Tibial nerve (tissue), 4 donors: ENCODE results near the gene AMER1. TPM values are rescaled to one million over a fixed set of nuclear protein-coding genes. Genes with fewer than 3 reads are reported as not detected.
"Not testable (repeated sequence)": the region's sequence is repeated elsewhere in the genome, so short reads cannot be mapped to it uniquely, and the experiment has no call there.

Source experiments
- DNase-seq, 2 donors: peaks; one replicate each; pipeline ENCODE4 v3.0.0-alpha.2; 2019; ENCODE audit warnings: low spot score in 2 of 2
- H3K27ac ChIP-seq, 4 donors: fragments of 200-600 bp; sonication (generic) in 3 of 4; one replicate each; pipeline ENCODE4 v1.5.1; 2017 to 2019; ENCODE audit warnings: mild to moderate bottlenecking in 1 of 4
- H3K27me3 ChIP-seq, 2 donors: fragments of 200-600 bp; sonication (generic) in 1 of 2; one replicate each; pipeline versions ENCODE4 v1.5.1 to v1.6.0; 2017 to 2019
- H3K36me3 ChIP-seq, 3 donors: fragments of 200-600 bp; sonication (generic); one replicate each; pipeline ENCODE4 v1.5.1; 2018 to 2019
- H3K4me1 ChIP-seq, 4 donors: fragments of 200-600 bp; sonication (generic) in 3 of 4; one replicate each; pipeline ENCODE4 v1.5.1; 2017 to 2019
- H3K4me3 ChIP-seq, 4 donors: fragments of 200-600 bp; sonication (generic) in 3 of 4; one replicate each; pipeline ENCODE4 v1.5.1; 2017 to 2019; ENCODE audit warnings: mild to moderate bottlenecking in 1 of 4, moderate library complexity in 1 of 4
- H3K9me3 ChIP-seq, 4 donors: fragments of 200-600 bp; sonication (generic) in 3 of 4; one replicate each; pipeline ENCODE4 v1.5.1; 2017 to 2019
- EP300 ChIP-seq, 2 donors: sonication (generic); formaldehyde crosslinking; IDR thresholded peaks; one replicate each; pipeline ENCODE4 v1.6.1; 2017; ENCODE audit warnings: antibody characterized with exemption in 2 of 2, mild to moderate bottlenecking in 1 of 2
- POLR2A ChIP-seq, 2 donors: fragments of 450-650 bp; IDR thresholded peaks; one replicate each; pipeline ENCODE4 v1.6.1; 2017; ENCODE audit warnings: antibody characterized with exemption in 2 of 2, mild to moderate bottlenecking in 2 of 2, moderate library complexity in 2 of 2
- WGBS, 2 donors: methylation state at CpG; one replicate each; pipeline ENCODE4 v1.1.5; 2018; 5-methylcytosine and 5-hydroxymethylcytosine counted together
- total RNA-seq, 4 donors: library from RNA; depleted of rRNA; stranded (reverse); fragments of >200 nt; gene quantifications; one replicate each; pipeline ENCODE4 v1.1.0, GENCODE V29; 2016
- TF ChIP-seq, protein P1 (sequence below), 5 experiments: fragments of 200-600 bp in 3 of 5; fragments of 450-650 bp in 2 of 5; sonication (generic) in 3 of 5; IDR thresholded peaks; one replicate each; pipeline ENCODE4 v1.5.1; 2016 to 2019; ENCODE audit warnings: antibody characterized with exemption in 5 of 5, mild to moderate bottlenecking in 3 of 5, moderate library complexity in 2 of 5

AMER1 gene
- total RNA-seq = 10 to 100 TPM in 1 of 4 donors, 1 to 10 TPM in 3; 4.5 to 10.9 (median 6.5) TPM

DNA sequence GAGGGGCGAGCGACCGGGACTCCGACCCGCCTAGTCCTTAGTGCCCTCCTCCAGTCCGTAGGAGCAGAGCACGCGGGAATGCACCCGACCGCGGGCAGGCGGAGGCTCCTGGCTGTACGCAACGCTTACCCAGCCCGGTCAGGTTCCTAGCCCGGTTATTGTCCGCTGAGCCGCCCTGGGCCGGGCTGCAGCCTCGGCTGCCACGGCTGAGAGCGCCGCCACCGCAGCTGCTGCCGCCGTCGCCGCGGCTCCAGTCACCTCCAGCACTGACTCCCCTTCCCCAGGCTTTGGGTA is at the start of gene AMER1:
Gene AMER1 (minus strand): TSS at position 268 of the 294 bp plus-strand sequence. CDS start 12,422 bp downstream, outside the sequence.
- Histone ChIP-seq H3K9me3 (no peaks in the 10 kb centered on the region), H3K36me3 (no peaks in the 10 kb centered on the region), H3K4me1 (peaks cover 0 to 28% (median 0%) of the 10 kb centered on the region in 4 donors), H3K4me3 (peak within 1 kb of the TSS; percentile 54 to 82 (median 74)), H3K27ac (peak within 1 kb of the TSS; percentile 79 to 95 (median 90)), H3K27me3 (no peaks in the 10 kb centered on the region)
- TF ChIP-seq, protein P1, sequence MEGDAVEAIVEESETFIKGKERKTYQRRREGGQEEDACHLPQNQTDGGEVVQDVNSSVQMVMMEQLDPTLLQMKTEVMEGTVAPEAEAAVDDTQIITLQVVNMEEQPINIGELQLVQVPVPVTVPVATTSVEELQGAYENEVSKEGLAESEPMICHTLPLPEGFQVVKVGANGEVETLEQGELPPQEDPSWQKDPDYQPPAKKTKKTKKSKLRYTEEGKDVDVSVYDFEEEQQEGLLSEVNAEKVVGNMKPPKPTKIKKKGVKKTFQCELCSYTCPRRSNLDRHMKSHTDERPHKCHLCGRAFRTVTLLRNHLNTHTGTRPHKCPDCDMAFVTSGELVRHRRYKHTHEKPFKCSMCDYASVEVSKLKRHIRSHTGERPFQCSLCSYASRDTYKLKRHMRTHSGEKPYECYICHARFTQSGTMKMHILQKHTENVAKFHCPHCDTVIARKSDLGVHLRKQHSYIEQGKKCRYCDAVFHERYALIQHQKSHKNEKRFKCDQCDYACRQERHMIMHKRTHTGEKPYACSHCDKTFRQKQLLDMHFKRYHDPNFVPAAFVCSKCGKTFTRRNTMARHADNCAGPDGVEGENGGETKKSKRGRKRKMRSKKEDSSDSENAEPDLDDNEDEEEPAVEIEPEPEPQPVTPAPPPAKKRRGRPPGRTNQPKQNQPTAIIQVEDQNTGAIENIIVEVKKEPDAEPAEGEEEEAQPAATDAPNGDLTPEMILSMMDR (IDR thresholded peaks at IDR 0.05) = no peak
- TF ChIP-seq POLR2A (IDR thresholded peaks at IDR 0.05) = no peak
- TF ChIP-seq EP300 (IDR thresholded peaks at IDR 0.05) = no peak
- WGBS, 2 donors = 0 to 30% methylated on average over 6 to 21 of the region's 29 CpGs
- DNase-seq = peak in 1 of 2 donors; percentile 4

DNA sequence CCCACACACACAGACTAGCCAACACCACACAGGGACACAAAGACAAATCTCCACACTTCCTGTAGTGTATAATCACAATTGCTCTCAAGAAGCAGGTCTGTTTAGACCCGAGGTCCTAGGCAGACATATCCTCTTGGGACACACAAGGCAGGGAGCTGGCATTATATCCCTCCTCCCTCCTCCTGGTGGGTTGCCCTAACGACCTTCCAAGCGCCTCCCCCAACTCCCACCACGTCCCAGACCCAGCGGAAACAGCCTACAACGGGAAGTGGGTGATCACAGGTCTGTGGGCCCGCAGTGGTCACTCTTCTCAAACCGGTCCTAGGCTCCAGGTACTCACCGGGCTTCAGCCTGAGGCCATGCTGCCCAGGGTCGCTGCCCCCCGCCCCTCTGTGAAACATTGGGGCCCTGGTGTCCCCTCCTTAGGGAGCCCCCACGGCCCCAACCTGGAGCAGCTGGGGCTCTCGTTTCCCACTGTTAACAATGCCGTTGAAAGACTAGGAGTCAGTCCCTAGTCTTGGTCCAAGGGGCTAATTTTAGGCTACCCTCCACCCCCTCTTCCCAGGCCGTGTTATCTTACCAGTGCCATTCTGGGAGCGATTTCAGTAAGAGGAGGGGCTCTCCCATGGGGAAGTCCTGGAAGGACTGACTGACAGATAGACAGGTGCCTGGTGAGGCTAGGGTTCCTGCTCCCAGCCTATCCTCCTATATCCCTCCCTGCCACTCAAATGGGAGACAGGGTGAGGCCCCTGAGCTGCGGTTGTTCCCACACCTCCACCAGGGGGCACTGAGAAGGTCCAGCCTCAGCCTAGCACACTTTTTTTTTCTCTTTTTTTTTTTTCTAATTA is 24.8 kb upstream of the AMER1 start, which contains the start of gene ASB12:
Gene ASB12 (minus strand): TSS at position 485 of the 848 bp plus-strand sequence. CDS start 4,957 bp downstream, outside the sequence.
- Histone ChIP-seq H3K4me1 (no peaks in the 10 kb centered on the region), H3K27ac (no peak within 1 kb of the TSS), H3K4me3 (no peak within 1 kb of the TSS), H3K9me3 (no peaks in the 10 kb centered on the region), H3K27me3 (no peaks in the 10 kb centered on the region), H3K36me3 (no peaks in the 10 kb centered on the region)
- no peak for DNase-seq
- no peak for TF ChIP-seq EP300 (IDR thresholded peaks at IDR 0.05)
- TF ChIP-seq POLR2A (IDR thresholded peaks at IDR 0.05) = no peak
- TF ChIP-seq, protein P1 (IDR thresholded peaks at IDR 0.05) = no peak
- 74 to 78% methylated on average over 4 to 17 of the region's 17 CpGs for WGBS, 2 donors

DNA sequence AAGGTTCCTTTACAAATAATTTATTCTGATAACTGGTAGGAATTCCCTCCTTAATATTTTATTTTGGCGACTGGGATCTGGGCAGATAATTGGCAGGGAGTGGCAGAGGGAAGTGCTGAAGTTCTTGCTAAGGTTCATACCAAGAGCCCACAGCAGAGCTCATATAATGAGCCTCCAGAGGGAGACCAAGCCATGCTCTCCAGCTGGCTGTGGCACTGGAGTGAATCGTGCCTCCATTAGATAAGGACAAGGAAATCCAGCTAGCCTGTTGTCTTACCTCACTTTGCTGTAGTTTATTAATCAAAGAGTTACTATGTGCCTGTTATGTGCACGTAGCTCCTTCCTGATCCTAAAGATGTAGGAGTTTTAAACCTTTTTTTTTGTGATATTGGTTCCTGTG is 23.6 kb upstream of the AMER1 start:
- Histone ChIP-seq H3K4me1 (no peaks in the 10 kb centered on the region), H3K36me3 (no peaks in the 10 kb centered on the region), H3K9me3 (no peaks in the 10 kb centered on the region), H3K27me3 (no peaks in the 10 kb centered on the region), H3K27ac (no peak overlapping the region), H3K4me3 (no peak overlapping the region)
- WGBS, 2 donors = 36 to 62% methylated on average over 3 of the region's 3 CpGs
- DNase-seq = no peak
- TF ChIP-seq, protein P1 (IDR thresholded peaks at IDR 0.05) = no peak
- TF ChIP-seq POLR2A (IDR thresholded peaks at IDR 0.05) = no peak
- TF ChIP-seq EP300 (IDR thresholded peaks at IDR 0.05) = no peak

DNA sequence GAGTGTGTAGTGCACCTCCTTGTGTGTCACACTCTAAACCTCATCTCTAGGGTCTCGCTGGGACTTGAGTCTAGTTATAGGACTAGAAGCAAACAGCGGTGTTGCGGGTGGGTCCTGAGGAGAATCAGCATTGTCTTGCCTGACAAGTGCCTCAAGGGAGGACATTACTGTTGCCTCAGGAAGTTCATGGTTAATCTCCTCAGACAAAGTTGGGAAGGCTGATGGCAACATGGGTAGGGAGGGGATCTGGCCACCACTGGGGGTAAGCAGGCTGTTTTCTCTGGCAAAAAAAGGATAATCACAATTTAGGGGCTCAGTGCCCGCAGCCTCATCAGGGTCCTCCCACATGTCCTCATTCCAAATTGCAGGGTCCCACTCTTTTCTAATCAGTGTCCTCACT is 12.5 kb upstream of the AMER1 start:
- Histone ChIP-seq H3K36me3 (no peaks in the 10 kb centered on the region), H3K4me1 (no peaks in the 10 kb centered on the region), H3K9me3 (no peaks in the 10 kb centered on the region), H3K27me3 (no peaks in the 10 kb centered on the region), H3K27ac (no peak overlapping the region), H3K4me3 (no peak overlapping the region)
- TF ChIP-seq POLR2A (IDR thresholded peaks at IDR 0.05) = no peak
- TF ChIP-seq, protein P1 (IDR thresholded peaks at IDR 0.05) = no peak
- TF ChIP-seq EP300 (IDR thresholded peaks at IDR 0.05) = no peak
- DNase-seq = no peak
- 82 to 87% methylated on average over 4 of the region's 4 CpGs for WGBS, 2 donors

DNA sequence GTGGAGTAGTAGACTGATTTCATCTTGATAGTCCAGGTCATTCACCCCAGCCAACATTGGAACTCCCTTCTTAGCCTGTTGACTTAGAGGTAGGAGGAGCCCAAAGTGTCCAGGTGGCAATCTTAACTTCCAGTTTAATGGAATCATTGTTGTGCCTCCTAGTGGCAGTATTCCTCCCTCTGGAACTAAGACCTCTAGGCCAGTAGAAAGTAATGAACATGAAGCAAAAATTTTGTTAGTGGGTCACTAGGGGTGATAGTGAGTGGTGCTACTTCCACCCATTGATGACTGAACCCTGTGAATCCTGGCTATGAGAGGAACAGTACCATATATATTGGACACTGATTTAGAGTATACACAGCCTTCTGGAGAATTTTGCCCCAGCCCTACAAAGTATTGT is 8.5 kb upstream of the AMER1 start:
- DNase-seq, H3K36me3 ChIP-seq, H3K4me1 ChIP-seq, H3K4me3 ChIP-seq, H3K27me3 ChIP-seq, H3K9me3 ChIP-seq, H3K27ac ChIP-seq: not testable (repeated sequence)
